GM19193 (cell line): ENCODE data around the gene RASSF10.

Experiments used
- POLR2A ChIP-seq: IDR thresholded peaks from 4 replicates; pipeline ENCODE4 v1.6.1; 2011; ENCODE audit not compliant: insufficient read depth, insufficient read length; ENCODE audit errors: extremely low read depth

Gene RASSF10

DNA sequence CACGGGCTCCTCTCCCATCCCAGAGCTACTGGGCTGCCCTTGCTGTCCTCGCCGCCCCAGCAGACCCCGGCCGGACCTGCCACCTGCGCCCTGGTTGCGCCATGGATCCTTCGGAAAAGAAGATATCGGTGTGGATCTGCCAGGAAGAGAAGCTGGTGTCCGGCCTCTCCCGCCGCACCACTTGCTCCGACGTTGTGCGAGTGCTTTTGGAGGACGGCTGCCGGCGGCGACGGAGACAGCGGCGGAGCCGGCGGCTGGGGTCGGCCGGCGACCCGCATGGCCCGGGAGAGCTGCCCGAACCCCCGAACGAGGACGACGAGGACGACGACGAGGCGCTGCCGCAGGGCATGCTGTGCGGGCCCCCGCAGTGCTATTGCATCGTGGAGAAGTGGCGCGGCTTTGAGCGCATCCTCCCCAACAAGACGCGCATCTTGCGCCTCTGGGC, 382 bp downstream of the RASSF10 start:
- no peak for TF ChIP-seq POLR2A

DNA sequence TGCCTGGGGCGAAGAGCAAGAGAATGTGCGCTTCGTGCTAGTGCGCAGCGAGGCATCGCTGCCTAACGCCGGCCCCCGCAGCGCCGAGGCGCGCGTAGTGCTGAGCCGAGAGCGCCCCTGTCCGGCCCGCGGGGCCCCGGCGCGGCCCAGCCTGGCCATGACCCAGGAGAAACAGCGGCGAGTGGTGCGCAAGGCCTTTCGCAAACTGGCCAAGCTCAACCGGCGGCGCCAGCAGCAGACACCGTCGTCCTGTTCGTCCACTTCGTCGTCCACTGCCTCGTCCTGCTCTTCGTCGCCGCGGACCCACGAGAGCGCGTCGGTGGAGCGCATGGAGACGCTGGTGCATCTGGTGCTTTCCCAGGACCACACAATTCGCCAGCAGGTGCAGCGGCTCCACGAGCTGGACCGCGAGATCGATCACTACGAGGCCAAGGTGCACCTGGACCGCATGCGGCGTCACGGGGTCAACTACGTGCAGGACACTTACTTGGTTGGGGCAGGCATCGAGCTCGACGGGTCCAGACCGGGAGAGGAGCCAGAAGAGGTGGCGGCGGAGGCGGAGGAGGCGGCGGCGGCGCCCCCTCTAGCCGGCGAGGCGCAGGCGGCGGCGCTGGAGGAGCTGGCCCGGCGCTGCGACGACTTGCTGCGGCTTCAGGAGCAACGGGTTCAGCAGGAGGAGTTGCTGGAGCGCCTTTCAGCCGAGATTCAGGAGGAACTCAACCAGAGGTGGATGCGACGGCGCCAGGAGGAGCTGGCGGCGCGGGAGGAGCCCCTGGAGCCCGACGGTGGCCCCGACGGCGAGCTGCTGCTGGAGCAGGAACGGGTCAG, 1.0 kb downstream of the RASSF10 start:
- no peak for TF ChIP-seq POLR2A

DNA sequence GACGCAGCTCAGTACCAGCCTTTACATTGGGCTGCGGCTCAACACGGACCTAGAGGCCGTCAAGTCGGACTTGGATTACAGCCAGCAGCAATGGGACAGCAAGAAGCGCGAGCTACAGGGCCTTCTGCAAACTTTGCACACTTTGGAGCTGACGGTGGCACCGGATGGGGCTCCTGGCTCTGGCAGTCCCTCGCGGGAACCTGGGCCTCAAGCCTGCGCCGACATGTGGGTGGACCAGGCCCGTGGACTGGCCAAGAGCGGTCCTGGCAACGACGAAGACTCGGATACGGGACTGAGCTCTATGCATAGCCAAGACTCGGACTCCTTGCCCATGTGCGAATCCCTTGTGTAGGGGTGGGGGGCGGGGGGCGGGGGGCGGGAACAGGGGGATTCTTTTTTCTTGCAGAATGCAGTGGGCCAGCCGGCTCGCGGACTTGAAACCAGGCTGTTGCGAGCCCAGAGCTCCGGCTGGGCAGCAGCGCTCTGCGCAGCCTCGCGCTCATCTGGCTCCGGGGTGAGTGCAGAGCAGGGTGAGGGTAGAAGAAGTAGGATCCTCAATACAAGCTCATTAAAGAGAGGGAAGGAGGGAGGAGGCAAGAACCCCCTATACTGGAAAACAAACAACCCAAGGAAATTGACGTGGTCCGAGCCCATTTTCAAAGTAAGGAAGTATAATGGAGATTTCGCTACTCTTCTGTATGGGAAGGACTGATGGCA, 1.8 kb downstream of the RASSF10 start:
- TF ChIP-seq POLR2A: no peak

DNA sequence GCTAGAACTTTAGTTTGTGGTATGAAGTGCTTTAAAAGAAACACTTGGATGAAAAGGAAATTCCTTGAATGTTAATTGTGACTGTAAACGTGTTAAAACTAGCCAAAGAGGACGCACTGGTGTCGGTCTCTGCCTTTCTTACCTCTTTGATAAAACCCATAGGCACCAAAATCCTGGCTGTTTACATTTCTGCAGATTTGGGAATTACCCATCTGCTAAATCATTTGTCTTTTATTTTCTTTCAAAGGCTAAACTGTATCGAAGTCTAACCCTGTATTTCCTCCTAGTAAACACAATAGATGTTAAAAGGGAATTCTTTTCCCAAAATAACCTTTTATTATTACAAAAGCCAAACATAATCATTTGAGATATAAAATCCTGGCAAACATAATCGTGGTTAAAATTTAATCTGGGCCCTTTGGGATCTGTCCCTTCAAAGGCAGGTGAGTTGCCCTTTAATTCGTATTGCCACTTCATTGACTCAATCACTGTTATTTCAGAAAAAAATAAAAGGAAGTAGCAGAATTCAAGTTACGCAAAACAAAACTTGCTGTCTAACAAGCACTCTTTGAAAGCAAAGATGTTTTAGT, 2.4 kb downstream of the RASSF10 start:
- no peak for TF ChIP-seq POLR2A

DNA sequence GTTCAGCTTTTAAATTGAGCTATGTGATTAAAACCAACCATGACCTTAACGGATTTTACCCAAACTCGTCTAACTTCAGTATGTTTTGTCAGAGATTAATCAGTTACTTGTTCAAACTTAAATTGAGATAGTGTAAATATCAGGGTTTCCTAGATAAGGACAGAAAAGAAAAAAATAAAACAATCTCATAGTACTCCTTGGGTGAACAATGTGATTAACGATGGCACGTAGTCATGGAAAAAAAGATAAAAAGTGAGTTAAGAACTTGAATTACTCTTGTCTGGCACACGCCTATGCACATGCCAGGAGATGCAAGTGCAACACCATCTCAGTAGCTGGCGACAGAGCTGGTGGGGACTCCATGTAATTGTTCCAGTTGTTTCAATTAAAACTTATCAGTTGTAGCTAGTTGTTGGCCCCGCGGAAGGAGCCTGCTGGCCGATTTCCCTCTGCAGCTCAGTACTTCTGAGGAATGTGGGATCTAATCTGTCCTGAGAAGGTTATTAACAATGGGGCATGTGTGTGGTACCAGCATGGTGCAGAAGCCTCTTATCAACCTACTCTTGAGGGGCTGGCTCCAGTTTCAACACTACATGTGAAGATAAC, 3.0 kb downstream of the RASSF10 start:
- no peak for TF ChIP-seq POLR2A

DNA sequence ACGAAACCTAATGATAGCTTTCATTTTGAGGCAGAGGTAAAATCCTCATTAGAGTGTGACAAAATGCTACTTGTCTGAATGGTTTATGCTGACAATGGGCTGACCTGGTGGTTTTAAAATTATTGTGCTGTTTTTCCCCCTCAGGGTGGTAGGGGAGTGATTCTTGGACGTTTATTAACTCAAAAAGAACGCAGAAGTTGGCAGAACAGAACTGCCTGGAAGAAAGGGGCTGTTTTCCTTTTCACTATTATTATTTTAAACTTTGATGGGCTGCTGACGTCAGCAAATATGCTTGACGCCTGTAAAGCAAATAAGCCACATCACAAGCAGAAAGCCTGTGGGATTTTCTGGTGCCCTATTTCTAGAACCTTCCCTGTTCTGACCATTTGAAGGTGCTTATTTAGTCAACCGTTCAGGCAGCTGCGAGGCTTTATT, 4.0 kb downstream of the RASSF10 start:
- no peak for TF ChIP-seq POLR2A

DNA sequence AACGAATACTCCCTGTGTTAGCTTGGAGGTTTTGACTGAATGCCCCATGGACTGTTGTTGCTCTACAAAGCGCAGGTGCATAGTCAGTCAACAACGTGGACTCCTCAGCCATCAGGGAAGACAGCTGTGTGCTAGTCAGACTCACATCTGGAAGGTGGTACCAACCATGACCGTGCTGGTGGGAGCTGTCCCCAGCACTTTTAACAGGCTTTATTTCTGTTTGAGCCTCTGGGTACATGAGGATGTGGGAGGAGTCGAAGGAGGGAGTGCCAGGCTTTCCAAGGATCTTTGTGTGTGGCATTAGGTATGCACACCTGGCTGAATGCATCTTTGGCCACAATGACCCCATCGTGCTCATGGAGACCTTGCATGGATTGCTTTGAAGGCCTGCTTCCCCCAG, 6.6 kb downstream of the RASSF10 start:
- no peak for TF ChIP-seq POLR2A

DNA sequence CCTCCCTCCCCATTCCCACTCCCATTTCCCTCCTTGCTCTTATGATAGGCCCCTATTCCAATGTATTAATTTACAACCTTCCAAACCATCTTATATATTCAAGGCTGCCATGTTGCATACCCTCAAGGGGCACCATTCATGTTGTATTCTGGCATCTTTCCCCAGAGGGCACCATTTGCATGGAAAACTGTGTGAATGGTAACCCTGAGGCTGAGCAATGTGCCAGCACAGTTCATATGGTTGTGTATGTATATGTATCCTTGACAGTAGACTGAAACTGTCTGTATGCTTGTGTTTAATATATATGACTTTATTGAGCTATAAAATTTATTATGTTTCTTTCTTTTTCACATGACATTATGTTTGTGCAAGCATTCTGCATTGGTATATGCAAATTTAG, 7.3 kb downstream of the RASSF10 start:
- TF ChIP-seq POLR2A: no peak

DNA sequence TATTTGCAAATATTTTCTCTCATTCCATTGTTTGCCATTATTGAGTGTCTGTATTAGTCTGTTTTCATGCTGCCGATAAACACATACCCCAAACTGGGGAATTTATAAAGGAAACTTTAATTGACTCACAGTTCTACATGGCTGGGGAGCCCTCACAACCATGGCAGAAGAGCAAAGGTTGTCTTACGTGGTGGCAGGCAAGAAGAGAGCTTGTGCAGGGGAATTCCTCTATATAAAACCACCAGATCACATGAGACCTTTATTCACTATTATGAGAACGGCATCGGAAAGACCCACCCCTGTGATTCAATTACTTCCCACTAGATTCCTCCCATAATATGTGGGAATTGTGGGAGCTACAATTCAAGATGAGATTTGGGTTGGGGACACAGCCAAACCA, 10.2 kb downstream of the RASSF10 start:
- TF ChIP-seq POLR2A: no peak

DNA sequence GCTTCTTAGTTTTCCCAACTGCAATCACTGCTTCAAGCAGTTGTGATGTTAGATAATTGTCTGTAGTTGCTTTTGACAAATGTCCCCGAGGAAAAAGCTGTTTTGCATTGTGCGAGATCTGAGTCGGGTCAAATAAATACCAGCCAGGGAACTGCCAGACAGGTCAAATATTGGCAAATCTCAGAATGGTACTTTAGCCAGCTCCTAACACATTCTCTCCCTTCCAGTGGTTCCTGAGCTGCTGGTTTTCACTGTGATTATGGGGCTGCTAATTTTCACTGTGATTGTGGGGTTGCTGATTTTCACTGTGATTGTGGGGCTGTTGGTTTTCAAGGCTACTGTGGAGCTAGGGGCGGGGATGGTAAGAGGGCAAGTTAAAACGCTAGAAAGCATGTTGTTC, 14.3 kb downstream of the RASSF10 start:
- TF ChIP-seq POLR2A: no peak

DNA sequence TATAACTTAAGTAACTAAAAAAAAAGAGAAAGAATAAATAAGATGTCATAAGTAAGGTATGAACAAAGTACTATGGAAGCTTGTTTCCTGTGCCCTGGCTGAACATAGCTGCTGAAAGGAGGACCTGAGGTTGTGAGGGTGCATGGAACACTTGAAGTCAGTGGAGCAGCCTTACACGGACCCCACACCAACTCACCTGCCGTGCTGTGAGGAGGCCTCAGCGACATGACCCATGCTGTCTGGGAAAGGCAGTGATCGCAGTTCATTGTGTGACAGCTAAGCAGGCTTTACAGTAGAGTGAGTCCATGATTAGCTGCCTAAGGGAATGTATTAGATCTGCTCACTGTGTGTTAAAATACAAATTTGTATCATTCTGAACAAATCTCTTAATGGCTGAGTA, 17.6 kb downstream of the RASSF10 start:
- TF ChIP-seq POLR2A: no peak

DNA sequence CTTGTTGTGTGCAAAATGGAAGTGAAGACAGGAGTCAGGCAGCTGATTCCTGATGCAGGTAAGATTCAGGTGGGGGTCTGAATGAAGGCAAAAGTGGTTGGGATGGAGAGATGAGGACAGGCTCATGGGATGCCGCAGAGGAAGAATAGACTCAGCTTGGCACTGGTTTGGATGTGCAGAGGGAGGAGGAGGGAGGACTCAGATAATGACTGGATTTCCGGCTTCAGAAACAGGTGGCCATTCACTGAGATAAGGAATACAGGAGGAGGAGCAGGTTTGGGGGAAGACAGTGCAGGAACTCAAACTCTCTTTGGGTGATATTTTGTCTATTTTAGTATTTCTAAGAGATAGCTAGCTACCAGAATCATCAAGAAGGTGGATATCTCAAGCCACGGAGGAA, 19.2 kb downstream of the RASSF10 start:
- TF ChIP-seq POLR2A: no peak

DNA sequence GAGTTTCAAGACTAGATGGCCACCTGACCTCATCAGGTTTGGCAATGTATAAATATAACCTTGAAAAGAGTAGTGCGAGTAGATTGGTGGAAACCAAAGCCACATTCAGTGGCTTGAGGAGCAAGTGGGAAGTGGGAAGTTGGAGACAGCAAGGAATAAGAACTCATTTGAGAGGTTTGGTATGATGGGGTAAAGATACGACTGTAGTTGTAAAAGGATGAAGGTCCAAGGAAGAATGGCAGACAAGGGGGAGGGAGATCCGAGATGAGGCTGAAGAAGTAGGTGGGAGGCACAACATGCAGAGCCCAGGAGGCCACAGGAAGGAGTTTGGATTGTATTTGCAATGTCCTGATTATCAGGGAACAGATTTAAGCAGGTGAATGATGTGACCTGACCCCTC, 20.8 kb downstream of the RASSF10 start:
- TF ChIP-seq POLR2A: no peak

DNA sequence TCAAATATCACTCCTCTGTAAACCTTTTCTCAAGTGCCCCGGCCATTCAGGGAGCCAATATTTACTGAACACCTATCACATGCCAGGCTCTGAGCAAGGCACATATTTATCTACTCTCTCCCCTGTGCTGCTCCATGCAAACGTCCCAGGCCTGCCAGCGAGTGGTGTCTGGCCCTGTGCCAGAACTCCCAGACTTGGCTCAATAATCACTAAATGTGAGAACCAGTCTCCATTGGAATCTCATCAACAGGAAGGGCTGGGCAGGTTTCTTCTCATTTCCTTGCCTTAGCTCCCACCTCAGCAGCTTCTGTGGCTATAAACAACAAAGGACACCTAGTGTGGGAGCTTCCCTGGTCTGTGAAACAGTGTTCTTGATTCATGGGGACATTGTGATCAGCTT, 21.7 kb downstream of the RASSF10 start:
- no peak for TF ChIP-seq POLR2A

DNA sequence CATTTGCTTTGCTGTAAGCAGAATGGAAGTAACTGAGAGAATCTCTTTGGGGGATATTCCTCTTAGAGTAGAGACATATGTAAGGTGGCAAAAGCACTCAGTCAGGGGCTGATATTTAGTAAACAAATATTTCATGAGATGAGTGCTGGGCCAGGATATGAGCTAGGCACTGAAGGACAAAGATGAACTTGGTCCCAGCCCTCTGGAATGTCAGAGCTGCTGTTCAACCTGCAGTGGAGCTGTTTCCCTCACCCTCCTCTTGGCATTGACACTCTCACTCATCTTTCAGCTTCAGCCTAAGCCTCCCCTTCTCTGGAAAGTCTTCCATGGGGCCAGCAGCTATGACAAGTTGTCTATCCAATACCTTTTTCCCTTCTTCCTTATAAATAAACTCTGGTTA, 22.2 kb downstream of the RASSF10 start:
- TF ChIP-seq POLR2A: no peak

DNA sequence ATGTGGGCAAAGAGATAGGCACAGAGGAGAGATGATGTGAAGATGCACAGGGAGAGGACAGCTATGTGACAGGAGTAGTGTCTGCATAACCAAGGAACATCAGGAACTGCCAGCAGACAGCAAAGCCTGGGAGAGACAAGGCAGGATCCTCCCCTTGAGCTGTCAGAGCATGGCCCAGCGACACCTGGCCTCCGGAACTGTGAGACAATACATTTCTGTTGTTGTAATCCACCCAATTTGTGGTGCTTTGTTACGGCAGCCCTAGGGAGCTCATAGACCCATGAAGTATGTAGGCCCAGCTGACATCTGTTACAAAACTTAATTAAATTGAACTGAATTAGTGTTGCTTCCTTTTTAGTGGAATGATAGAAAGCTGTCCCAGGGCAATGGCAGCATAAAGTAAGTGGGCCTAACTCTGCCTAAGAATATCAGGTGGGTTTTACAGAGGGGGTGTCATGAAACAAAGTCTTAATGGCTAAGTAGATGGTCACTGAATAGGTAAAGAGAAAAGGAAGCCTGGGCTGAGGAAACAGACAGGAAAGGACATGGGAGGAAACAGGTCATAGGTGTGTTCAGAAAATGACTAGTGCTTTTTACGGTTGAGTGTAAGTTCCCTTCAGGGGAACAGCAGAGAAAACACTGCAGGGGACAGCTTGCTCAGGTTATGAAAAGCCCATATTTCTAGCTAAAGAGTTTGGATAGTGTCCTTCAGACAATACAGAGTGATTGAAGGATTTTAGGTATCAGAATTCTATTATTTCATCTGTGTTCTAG, 24.8 kb downstream of the RASSF10 start:
- no peak for TF ChIP-seq POLR2A

DNA sequence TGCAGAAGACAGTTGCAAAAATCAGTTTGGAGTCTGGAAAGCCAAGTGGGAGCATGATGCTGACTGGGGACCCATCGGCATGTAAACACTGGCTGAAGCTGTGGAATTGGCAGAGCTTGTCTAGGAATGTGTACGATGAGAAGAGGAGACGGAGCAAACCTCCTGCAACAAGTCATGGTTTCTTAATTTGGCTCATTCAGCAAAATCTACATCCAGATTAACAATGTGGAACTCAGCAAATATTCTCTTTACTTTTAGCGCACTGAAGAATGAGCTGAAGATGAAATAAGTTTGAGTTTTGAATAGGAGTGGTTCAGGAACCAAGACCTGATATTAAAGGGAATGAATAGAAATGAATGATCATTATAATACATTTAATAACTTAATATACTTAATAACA, 26.6 kb downstream of the RASSF10 start:
- no peak for TF ChIP-seq POLR2A
